ENCODE data around the gene SEMA3E.
"Not testable (repeated sequence)": the region's sequence is repeated elsewhere in the genome, so short reads cannot be mapped to it uniquely, and the experiment has no call there.

Gene SEMA3E

DNA sequence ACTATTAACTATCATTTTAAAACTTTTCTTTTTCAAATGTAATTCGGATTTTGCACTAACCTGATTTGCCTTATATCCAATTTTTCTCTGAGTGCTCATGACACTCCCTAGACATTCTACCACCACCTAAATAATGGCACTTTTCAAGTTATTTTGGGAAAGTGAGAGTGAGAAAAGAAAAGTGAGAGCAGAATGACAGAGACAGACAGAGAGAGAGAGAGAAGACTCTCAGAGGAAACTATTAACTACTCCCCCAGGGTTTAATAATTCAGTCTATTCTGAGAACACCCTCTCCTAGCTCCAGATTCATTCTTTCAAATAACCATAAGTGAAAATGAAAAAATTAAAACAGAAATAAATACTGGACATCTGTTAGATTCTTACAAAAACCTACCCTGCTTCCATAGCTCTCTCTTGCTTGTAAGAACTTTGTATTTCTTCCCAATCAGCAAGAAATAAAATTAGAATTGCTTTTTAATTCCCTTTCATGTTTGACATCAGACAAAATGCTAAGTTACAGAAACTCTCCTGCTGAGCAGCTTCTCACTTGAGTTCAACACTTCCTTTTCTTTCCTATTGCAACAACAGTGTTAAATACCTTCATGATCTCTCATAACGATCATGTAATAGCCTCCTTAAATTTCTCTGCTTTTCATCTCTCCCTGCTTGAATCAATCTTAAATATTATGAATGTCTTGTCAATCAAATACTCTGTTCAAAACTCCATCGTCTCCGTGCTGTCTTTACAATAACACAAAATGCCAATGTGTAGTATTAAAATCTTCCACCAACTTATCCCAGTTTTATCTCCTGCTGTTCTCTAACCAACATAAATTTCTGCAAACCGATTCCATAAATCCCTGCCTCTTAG, 191.7 kb downstream of the SEMA3E start:
- no peak for FAIRE-seq

DNA sequence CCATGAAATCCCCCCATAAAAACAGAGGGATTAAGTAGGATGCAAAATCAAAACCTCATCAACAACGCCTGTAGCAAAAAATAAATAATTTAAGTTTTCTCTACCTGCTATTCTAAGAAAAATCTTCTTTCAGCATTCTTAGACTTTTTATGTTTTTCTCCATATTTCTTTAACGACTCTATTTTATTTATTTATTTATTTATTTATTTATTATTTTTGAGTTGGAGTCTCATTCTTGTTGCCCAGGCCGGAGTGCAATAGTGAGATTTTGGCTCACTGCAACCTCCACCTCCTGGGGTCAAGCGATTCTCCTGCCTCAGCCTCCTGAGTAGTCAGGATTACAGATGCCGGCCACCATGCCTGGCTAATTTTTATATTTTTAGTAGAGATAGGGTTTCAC, 192.5 kb downstream of the SEMA3E start:
- FAIRE-seq (no peak), DNase-seq (ENCODE audit: insufficient read length) (no peak)
- TF ChIP-seq POLR2A (IDR thresholded peaks at IDR 0.05; ENCODE audit: low read depth, low read length): no peak
- no peak for TF ChIP-seq POLR2AphosphoS5 (IDR thresholded peaks at IDR 0.05; ENCODE audit: low read depth, low read length)
- no peak for TF ChIP-seq TAF1 (IDR thresholded peaks at IDR 0.05; ENCODE audit: borderline replicate concordance, low read depth, low read length)

More for the DNA sequence above, 191.7 kb downstream of the SEMA3E start:
- no peak for TF ChIP-seq POLR2A (IDR thresholded peaks at IDR 0.05; ENCODE audit: low read depth, low read length)
- no peak for TF ChIP-seq POLR2AphosphoS5 (IDR thresholded peaks at IDR 0.05; ENCODE audit: low read depth, low read length)
- TF ChIP-seq TAF1 (IDR thresholded peaks at IDR 0.05; ENCODE audit: borderline replicate concordance, low read depth, low read length): no peak
- no peak for DNase-seq (ENCODE audit: insufficient read length)

DNA sequence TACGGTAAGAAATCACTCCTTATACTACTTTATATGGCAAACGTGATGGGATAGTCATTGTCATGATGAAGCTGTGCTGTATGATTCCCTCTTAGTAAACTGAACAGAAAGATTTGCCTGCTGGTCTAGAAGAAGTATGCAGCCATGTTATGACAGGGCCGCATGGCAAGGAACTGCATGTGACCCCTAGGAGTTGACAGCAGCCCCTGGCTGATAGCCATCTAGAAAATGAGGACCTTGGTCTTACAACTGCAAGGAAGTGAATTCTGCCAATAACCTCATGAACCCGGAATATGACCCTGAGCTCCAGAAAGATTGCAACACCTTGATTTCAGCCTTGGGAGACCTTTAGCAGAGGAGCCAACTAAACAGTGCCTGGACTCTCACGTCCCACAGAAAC, 193.3 kb downstream of the SEMA3E start:
- no peak for DNase-seq (ENCODE audit: insufficient read length)
- FAIRE-seq: no peak
- no peak for TF ChIP-seq POLR2A (IDR thresholded peaks at IDR 0.05; ENCODE audit: low read depth, low read length)
- TF ChIP-seq POLR2AphosphoS5 (IDR thresholded peaks at IDR 0.05; ENCODE audit: low read depth, low read length): no peak

DNA sequence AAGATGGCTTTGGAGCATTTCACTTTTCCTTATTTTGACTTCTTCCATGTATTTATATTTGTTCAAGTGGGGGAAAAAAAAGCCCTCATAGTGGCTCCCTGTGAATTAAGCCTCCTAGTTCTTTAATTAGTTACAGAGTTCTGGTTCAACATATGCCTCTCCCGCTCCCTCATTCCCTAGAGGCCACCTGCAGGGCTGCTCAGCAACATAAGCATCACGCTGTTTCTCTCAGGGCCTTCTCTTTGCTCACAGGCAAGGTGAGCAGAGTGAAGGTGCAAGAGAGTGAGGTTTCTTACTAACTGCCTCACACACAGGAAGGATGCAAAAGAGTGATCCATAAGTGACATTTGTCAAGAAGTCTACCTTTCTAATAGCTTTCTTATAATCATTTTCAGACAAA, 196.7 kb downstream of the SEMA3E start:
- no peak for DNase-seq (ENCODE audit: insufficient read length)
- TF ChIP-seq TAF1 (IDR thresholded peaks at IDR 0.05; ENCODE audit: borderline replicate concordance, low read depth, low read length) (no peak), POLR2AphosphoS5 (IDR thresholded peaks at IDR 0.05; ENCODE audit: low read depth, low read length) (no peak), POLR2A (IDR thresholded peaks at IDR 0.05; ENCODE audit: low read depth, low read length) (no peak)
- FAIRE-seq: no peak

DNA sequence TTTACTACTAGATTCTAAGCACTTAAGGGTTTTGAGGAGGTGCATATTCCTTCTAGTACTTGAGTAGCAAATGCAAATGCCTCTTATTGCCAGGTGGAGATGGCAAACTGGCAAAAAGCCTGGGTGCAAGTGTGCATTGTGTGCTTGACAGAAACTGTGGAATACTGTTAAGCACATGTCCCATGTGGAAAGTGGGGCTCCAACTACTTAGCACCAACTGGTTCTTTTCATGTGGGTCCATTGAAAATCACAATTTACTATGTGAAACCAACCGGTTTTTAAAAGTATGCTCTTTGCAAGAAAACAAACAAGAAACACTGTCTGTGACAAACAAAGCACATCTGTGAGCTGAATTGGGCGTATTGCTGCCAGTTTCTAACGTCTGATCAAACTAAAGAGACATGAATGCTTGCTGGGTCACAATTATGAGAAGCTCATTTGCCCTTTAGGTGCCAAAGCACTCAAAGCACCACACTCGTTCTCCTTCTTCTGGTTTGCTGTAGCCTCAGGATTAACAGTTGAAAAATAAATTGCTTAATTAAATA, 197.4 kb downstream of the SEMA3E start:
- no peak for FAIRE-seq
- TF ChIP-seq POLR2A (IDR thresholded peaks at IDR 0.05; ENCODE audit: low read depth, low read length): no peak
- TF ChIP-seq POLR2AphosphoS5 (IDR thresholded peaks at IDR 0.05; ENCODE audit: low read depth, low read length): no peak
- no peak for TF ChIP-seq TAF1 (IDR thresholded peaks at IDR 0.05; ENCODE audit: borderline replicate concordance, low read depth, low read length)
- no peak for DNase-seq (ENCODE audit: insufficient read length)

DNA sequence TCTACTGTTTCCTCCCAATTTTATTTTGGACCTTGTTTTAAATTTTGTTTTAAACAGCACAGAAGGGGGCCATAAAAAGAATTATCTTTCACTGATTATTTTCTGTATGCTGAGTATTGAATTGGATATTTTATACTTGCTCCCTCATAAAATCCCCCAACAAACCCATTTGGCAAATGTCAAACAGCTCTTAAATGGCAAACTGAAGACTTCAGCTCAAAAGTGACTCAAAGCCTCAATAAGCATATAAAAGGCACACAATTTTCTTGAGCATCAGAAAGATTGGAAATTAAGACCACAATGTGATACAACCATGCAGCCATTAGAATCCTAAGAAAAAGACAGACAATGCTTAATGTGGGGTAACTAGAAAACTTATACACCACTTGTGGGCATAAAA, 199.2 kb downstream of the SEMA3E start:
- no peak for FAIRE-seq
- TF ChIP-seq POLR2AphosphoS5 (IDR thresholded peaks at IDR 0.05; ENCODE audit: low read depth, low read length) (no peak), POLR2A (IDR thresholded peaks at IDR 0.05; ENCODE audit: low read depth, low read length) (no peak), TAF1 (IDR thresholded peaks at IDR 0.05; ENCODE audit: borderline replicate concordance, low read depth, low read length) (no peak)
- no peak for DNase-seq (ENCODE audit: insufficient read length)

DNA sequence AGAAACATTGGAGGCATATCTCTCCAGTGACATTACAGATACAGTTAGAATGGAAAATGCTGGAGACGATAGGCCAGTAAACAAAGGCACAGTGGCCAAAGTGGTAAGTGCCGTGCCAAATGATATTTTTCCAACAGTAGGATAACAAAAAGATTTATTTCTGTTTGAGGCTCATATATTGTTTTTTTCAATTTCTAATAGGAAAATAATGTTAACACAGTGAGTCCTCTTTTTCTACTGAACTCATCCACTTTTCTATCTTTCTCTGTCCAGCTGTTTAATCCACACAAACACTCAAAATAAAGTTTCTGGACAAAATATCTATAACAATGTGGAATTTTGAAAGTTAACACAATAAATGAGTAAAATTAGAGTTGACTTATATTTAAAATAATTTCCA, 201.3 kb downstream of the SEMA3E start:
- FAIRE-seq: no peak
- no peak for DNase-seq (ENCODE audit: insufficient read length)
- TF ChIP-seq TAF1 (IDR thresholded peaks at IDR 0.05; ENCODE audit: borderline replicate concordance, low read depth, low read length) (no peak), POLR2AphosphoS5 (IDR thresholded peaks at IDR 0.05; ENCODE audit: low read depth, low read length) (no peak), POLR2A (IDR thresholded peaks at IDR 0.05; ENCODE audit: low read depth, low read length) (no peak)

DNA sequence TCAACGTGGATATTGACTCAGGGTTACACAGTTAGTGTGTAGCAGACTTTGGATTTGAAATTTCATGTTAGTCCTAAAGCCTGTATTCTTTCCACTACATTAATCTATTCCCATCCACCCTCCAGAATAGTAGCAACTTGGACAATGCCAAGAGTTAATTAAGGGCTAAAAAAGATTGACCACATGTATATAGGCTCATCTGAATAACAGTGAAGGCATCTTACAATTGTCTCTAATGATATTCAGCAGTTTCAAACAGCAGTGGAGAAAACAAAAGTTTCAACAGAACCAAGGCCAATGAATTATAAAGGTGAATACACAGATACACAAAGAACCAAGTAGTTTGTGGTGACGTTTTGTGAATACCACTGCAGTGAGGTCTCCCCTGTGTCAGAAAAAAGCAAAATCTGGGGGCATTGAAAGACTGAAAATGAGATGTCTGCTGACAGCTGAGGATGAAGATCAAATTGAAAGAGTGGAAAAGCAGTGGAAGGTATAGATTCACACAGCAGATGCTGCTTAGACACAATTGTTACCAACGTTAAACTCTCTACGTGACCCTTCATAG, 202.8 kb downstream of the SEMA3E start:
- no peak for DNase-seq (ENCODE audit: insufficient read length)
- TF ChIP-seq POLR2AphosphoS5 (IDR thresholded peaks at IDR 0.05; ENCODE audit: low read depth, low read length) (no peak), TAF1 (IDR thresholded peaks at IDR 0.05; ENCODE audit: borderline replicate concordance, low read depth, low read length) (no peak), POLR2A (IDR thresholded peaks at IDR 0.05; ENCODE audit: low read depth, low read length) (no peak)
- FAIRE-seq: no peak

DNA sequence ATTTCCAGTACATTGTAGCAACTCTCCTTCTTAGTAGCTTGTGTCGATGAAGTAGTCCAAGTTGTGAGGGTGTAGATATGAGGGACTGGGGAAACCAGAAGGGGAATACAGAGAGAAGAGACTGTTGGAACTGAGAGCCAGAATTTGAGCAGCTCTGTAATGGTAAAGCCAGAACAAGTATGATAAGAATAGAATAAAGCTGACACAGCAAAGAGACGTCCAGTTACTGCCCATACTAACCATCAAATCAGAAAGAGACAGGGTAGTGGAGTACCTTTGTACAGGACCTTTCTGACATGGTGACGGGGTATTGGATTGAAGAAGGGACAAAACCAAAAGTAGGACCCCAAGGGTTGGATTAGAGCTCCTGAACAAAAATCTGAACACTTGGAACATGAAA, 206.0 kb downstream of the SEMA3E start:
- DNase-seq (ENCODE audit: insufficient read length) (no peak), FAIRE-seq (no peak)
- TF ChIP-seq TAF1 (IDR thresholded peaks at IDR 0.05; ENCODE audit: borderline replicate concordance, low read depth, low read length) (no peak), POLR2AphosphoS5 (IDR thresholded peaks at IDR 0.05; ENCODE audit: low read depth, low read length) (no peak), POLR2A (IDR thresholded peaks at IDR 0.05; ENCODE audit: low read depth, low read length) (no peak)

DNA sequence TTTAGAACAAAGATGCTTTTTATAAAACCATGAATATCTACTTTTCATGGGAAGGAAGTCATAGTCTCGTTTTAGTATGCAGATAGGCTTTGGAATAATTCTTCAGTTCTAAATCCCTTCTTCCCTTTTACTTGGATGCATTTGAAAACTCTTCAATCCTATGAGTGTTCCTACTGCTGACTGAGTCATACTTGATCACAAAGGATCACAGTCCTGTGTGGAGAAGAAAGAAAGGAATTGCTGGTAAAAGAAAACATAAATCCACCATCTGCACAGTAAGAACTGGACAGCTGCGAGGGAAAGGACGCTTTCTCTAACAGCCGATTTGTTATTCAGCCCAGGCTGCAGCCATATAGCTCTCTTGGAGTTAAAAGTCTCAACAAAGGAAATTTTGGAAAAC, 209.9 kb downstream of the SEMA3E start:
- DNase-seq (ENCODE audit: insufficient read length): no peak
- TF ChIP-seq POLR2A (IDR thresholded peaks at IDR 0.05; ENCODE audit: low read depth, low read length) (no peak), TAF1 (IDR thresholded peaks at IDR 0.05; ENCODE audit: borderline replicate concordance, low read depth, low read length) (no peak), POLR2AphosphoS5 (IDR thresholded peaks at IDR 0.05; ENCODE audit: low read depth, low read length) (no peak)
- no peak for FAIRE-seq

DNA sequence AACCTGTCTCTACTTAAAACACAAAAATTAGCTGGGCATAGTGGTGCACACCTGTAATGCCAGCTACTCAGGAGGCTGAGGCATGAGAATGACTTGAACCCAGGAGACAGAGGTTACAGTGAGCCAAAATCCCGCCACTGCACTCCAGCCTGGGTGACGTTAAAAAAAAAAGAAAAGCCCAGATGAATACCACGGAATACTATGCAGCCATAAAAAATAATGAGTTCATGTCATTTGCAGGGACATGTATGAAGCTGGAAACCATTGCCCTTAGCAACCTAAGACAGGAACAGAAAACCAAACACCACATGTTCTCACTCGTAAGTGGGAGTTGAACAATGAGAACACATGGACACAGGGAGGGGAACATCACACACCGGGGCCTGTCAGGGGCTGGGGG, 218.7 kb downstream of the SEMA3E start:
- FAIRE-seq; DNase-seq (ENCODE audit: insufficient read length): not testable (repeated sequence)

DNA sequence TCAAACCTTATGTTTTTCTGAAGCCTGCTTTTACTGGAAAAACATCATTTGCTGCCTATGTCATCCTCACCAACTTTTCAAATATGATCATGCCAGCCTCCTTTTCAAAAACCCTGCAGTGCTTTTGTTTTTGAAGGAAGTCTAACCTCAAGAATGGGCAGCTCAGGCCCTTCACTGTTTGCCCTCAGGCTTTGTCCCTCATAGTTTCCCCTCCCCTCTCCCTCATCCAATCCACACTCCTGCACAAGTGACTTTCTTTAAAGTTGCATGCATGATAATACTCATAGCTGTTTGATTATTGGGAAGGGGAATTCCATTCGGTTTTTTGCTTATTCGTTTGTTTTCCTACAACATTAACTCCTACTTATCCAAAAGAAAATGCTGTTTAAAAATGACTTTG, 219.4 kb downstream of the SEMA3E start:
- no peak for FAIRE-seq
- DNase-seq (ENCODE audit: insufficient read length): no peak
- TF ChIP-seq POLR2A (IDR thresholded peaks at IDR 0.05; ENCODE audit: low read depth, low read length): no peak
- no peak for TF ChIP-seq POLR2AphosphoS5 (IDR thresholded peaks at IDR 0.05; ENCODE audit: low read depth, low read length)
- TF ChIP-seq TAF1 (IDR thresholded peaks at IDR 0.05; ENCODE audit: borderline replicate concordance, low read depth, low read length): no peak

Data from GM12892 (cell line).